ENCODE measurements around the gene SLC5A10. TPM values are rescaled to one million over a fixed set of nuclear protein-coding genes. Genes with fewer than 3 reads are reported as not detected.
A peak's percentile ranks its signal among the peaks of the same experiment; 100 is the strongest.
"Not testable (repeated sequence)": the region's sequence is repeated elsewhere in the genome, so short reads cannot be mapped to it uniquely, and the experiment has no call there.

The SLC5A10 gene
- total RNA-seq, 4 donors from 2014 or later, result not detected

DNA sequence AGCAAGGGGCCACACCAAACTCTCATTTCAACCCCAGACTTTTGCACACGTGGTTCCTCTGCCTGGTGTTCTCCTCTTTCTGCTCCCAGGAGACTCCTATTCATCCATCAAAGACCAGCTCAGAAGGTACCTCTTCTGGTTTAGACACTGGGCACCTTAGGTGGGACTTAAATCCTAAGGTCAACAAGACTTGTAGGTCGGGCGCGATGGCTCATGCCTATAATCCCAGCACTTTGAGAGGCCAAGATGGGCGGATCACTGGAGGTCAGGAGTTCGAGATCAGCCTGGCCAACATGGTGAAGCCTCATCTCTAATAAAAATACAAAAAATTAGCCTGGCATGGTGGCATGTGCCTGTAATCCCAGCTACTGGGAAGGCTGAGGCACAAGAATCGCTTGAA lies 95.5 kb downstream of the SLC5A10 start:
- H3K4me1 ChIP-seq; H3K9me3 ChIP-seq; H3K36me3 ChIP-seq; H3K27me3 ChIP-seq; DNase-seq (ENCODE audit: extremely low spot score); intact Hi-C loops (cut with DNase I); H3K27ac ChIP-seq (replicated peaks in 1 of 4); H3K4me3 ChIP-seq: not testable (repeated sequence)
- WGBS, result no CpG with 5 or more reads among the region's 7 CpGs

DNA sequence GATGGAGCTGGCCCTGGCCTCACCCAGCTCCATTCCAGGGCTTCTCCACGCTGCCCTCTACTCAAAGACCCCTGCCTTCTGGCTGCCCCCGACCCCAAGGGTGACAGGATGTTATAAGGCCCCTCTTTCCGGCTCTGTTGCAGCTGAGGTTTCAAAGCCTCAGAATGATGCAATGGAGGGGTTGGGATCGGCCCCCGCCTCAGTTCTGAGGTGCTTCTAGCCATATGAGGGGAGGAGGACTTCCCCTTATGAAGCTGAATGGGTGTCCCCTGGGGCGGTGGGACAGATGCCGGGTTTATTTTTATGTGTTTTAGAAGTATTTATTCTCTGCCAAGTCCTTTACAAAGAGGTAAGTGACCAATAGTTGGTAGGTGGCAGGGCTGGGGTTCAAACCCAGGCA lies 96.9 kb downstream of the SLC5A10 start:
- H3K4me1 ChIP-seq; H3K27me3 ChIP-seq; intact Hi-C loops (cut with DNase I); H3K36me3 ChIP-seq; H3K9me3 ChIP-seq; H3K27ac ChIP-seq (replicated peaks in 1 of 4); DNase-seq (ENCODE audit: extremely low spot score); H3K4me3 ChIP-seq: not testable (repeated sequence)
- no CpG with 5 or more reads among the region's 7 CpGs for WGBS

DNA sequence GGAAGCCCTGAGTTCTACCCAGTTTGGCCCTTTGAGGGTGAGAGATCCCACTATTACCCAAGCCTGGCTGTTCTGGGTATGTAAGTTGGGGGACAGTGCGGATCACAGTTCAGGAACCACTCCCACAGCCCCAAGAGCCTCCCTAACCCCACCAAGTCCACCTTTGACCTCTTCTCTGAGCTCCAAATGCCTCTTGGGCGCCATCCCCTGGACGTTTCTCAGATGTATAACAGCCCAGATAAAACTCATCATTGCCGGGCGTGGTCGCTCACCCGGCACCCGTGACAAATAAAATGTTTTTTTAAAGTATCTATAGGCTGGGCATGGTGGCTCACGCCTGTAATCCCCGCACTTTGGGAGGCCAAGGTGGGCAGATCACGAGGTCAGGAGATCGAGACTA lies 103.5 kb downstream of the SLC5A10 start:
- H3K9me3 ChIP-seq; H3K4me3 ChIP-seq; H3K27me3 ChIP-seq; intact Hi-C loops (cut with DNase I); DNase-seq (ENCODE audit: extremely low spot score); H3K27ac ChIP-seq (replicated peaks in 1 of 4); H3K36me3 ChIP-seq; H3K4me1 ChIP-seq: not testable (repeated sequence)
- no CpG with 5 or more reads among the region's 12 CpGs for WGBS

DNA sequence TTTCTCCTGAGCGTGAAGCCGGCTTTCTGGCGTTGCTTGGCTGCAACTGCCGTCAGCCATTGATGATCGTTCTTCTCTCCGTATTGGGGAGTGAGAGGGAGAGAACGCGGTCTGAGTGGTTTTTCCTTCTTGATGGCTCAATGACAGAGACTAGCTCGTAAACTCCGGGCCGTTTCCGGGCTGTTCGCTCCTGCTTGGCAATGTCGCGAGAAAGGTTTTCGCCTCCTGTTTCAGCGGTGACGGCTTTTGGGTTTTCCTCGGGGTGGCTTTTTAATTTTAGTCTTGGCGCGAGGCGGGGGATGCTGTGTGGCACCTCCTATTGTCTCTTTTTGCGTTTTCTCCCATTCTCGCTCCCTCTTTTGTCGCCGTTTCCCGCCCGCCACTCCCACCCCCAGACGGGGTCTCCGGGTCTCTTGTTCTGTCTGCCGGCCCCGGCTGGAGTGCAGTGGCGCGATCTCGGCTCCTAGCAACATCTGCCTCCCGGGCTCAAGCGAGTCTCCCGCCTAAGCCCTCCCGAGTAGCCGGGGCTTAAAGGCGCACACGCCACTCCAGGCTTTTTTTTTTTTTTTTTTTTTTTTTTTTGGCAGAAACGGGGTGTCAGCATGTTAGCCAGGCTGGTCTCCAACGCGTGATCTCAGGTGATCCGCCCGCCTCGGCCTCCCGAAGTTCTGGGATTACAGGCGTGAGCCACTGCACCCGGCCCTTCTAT lies 110.2 kb downstream of the SLC5A10 start:
- DNase-seq (ENCODE audit: extremely low spot score); H3K9me3 ChIP-seq; intact Hi-C loops (cut with DNase I); H3K27me3 ChIP-seq; H3K36me3 ChIP-seq; H3K4me1 ChIP-seq: not testable (repeated sequence)
- WGBS, result under 1% methylated on average over 29 of the region's 51 CpGs
- peak overlapping the region; percentile 44 to 77 (median 57) for H3K27ac ChIP-seq (replicated peaks in 1 of 4)
- H3K4me3 ChIP-seq, result peak overlapping the region in 1 of 4 donors; percentile 39
- peak in 1 of 2 donors; percentile 26 for TF ChIP-seq POLR2AphosphoS5 (IDR thresholded peaks at IDR 0.05)

DNA sequence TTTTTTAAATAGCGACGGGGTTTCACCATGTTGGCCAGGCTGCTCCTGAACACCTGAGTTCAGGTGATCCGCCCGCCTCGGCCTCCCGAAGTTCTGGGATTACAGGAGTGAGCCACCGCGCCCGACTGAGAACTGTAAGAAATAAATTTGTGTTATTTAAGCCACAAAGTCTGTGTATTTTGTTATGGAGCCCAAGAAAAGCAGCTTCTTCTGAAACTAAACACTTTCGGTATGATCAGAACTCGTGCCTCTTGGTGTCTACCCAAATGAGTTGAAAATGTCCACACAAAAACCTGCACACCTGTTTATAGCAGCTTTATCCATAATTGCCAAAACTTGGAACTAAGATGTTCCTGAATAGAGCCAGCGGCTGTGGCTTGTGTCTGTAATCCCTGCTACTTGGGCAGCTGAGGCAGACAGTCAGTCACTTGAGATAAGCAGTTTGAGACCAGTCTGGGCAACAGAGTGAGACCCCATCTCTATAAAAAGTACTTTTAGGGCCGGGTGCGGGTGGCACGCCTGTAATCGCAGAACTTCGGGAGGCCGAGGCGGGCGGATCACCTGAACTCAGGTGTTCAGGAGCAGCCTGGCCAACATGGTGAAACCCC lies 110.9 kb downstream of the SLC5A10 start:
- H3K27ac ChIP-seq (replicated peaks in 1 of 4); H3K36me3 ChIP-seq; H3K9me3 ChIP-seq; H3K4me1 ChIP-seq; DNase-seq (ENCODE audit: extremely low spot score); intact Hi-C loops (cut with DNase I); H3K27me3 ChIP-seq; H3K4me3 ChIP-seq: not testable (repeated sequence)
- no CpG with 5 or more reads among the region's 20 CpGs for WGBS

DNA sequence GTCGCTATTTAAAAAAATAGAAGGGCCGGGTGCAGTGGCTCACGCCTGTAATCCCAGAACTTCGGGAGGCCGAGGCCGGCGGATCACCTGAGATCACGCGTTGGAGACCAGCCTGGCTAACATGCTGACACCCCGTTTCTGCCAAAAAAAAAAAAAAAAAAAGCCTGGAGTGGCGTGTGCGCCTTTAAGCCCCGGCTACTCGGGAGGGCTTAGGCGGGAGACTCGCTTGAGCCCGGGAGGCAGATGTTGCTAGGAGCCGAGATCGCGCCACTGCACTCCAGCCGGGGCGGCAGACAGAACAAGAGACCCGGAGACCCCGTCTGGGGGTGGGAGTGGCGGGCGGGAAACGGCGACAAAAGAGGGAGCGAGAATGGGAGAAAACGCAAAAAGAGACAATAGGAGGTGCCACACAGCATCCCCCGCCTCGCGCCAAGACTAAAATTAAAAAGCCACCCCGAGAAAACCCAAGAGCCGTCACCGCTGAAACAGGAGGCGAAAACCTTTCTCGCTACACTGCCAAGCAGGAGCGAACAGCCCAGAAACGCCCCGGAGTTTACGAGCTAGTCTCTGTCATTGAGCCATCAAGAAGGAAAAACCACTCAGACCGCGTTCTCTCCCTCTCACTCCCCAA lies 111.5 kb downstream of the SLC5A10 start:
- DNase-seq (ENCODE audit: extremely low spot score), result not testable (repeated sequence)

DNA sequence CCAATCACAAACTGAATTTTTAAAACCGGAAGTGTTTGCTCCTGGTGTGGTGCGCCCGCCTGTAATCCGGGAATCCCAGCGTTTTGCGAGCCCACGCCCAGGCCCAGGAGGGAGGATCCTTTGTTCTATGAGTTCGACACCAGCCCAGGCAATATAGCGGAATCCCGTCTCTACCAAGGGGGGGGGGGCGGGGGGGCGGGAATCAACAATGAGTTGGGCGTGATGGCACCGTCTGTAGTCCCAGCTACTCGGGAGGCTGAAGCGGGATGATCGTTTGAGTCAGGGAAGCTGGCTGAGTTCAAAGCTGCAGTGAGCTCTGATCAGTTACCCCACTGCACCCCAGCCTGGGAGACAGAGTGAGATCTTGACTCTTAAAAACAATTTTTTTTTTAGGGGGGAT lies 112.4 kb downstream of the SLC5A10 start:
- H3K36me3 ChIP-seq; H3K27me3 ChIP-seq; intact Hi-C loops (cut with DNase I); H3K9me3 ChIP-seq; H3K4me1 ChIP-seq: not testable (repeated sequence)
- peak; percentile 50 for DNase-seq (ENCODE audit: extremely low spot score)
- Histone ChIP-seq H3K27ac (replicated peaks in 1 of 4) (peak overlapping the region in 1 of 4 donors; percentile 55), H3K4me3 (peak overlapping the region in 2 of 4 donors; percentile 40 to 52)
- 0% methylated on average over 9 of the region's 17 CpGs for WGBS

More for the DNA sequence above, 111.5 kb downstream of the SLC5A10 start:
- H3K4me3 ChIP-seq, result peak overlapping the region in 1 of 4 donors; percentile 36
- H3K36me3 ChIP-seq; H3K27me3 ChIP-seq; intact Hi-C loops (cut with DNase I); H3K4me1 ChIP-seq; H3K9me3 ChIP-seq: not testable (repeated sequence)
- WGBS, result no CpG with 5 or more reads among the region's 44 CpGs
- TF ChIP-seq POLR2AphosphoS5 (IDR thresholded peaks at IDR 0.05) (peak in 1 of 2 donors; percentile 84), POLR2A (IDR thresholded peaks at IDR 0.05; ENCODE audit: low read depth) (peak; percentile 74)
- H3K27ac ChIP-seq (replicated peaks in 1 of 4), result peak overlapping the region in 2 of 4 donors; percentile 65 to 81

DNA sequence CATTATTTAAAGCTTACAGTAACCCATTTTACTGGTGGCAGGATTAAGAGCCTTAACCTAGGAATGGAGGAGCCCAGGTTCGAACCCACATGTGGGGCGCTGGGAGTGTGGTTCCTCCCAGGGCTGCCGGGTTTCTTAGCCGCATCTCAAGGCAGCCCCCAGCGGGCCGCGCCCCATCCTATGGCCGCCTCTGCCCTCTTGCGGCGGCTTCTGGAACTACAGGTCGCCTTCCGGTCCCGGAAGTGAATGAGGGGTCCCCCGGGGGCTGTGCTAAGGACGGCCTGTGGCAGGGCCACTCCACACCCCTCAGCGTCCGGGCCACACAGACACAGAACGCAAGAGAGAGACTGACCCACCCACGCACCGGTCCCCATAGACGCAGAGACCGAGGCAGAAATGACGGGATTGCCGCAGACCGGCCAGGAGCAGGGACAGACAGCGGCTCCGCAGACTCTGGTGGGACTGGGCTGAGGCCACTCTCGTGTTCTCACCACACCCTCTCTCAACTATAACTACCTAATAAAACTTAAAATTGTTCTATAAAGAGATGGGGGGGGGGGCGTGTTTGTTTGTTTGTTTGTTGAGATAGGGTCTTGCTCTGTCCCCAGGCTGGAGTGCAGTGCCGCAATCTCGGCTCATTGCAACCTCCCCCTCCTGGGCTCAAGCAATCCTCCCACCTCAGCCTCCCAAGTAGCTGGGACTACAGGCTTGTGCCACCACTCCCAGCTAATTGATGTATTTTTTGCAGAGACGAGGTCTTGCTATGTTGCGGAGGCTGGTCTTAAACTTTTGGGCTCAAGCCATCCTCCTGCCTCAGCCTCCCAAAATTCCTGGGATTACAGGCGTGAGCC lies 118.6 kb downstream of the SLC5A10 start:
- WGBS, result no CpG with 5 or more reads among the region's 34 CpGs

More for the DNA sequence above, 118.6 kb downstream of the SLC5A10 start:
- DNase-seq (ENCODE audit: extremely low spot score); H3K27ac ChIP-seq (replicated peaks in 1 of 4); H3K36me3 ChIP-seq; H3K4me3 ChIP-seq; intact Hi-C loops (cut with DNase I); H3K9me3 ChIP-seq; H3K27me3 ChIP-seq; H3K4me1 ChIP-seq: not testable (repeated sequence)

Small RNA genes within 50 kb of the gene (small RNA-seq; reads per million reads assigned to genes)
- 0 reads per million in 3 donors for gene AC090286.3
- 0 reads per million in 3 donors for gene RF00324

Other genes with a start within 250 kb of the SLC5A10 start
- under 1 TPM in 1 of 4 donors, not detected in 3; 0.42 TPM for gene FBXW10, start 208.1 kb upstream of the SLC5A10 start, total RNA-seq
- 10 to 100 TPM; 23.3 to 31.3 (median 27.2) TPM for gene TVP23B, start 171.0 kb upstream of the SLC5A10 start, total RNA-seq
- 10 to 100 TPM; 19.2 to 29.1 (median 22.3) TPM for gene PRPSAP2, start 94.0 kb upstream of the SLC5A10 start, total RNA-seq
- gene FAM83G, start 52.6 kb downstream of the SLC5A10 start, total RNA-seq, result 10 to 100 TPM in 2 of 4 donors, 1 to 10 TPM in 2; 3.7 to 16.7 (median 11.8) TPM
- 1 to 10 TPM; 2.1 to 4.1 (median 3.5) TPM for gene GRAP, start 94.8 kb downstream of the SLC5A10 start, total RNA-seq
- 1 to 10 TPM in 3 of 4 donors, not detected in 1; 1.5 to 2.1 (median 1.7) TPM for gene GRAPL, start 175.4 kb downstream of the SLC5A10 start, total RNA-seq

All from esophagus muscularis mucosa (tissue), 4 donors.